GM12872 (cell line): Measurements from ENCODE around the gene LCN9.

Experiments used
- CTCF ChIP-seq: IDR thresholded peaks from 3 replicates; pipeline ENCODE4 v1.5.1; 2011; ENCODE audit warnings: low read depth, mild to moderate bottlenecking, low read length, moderate library complexity; ENCODE audit not compliant: insufficient read depth

Gene LCN9

GRCh38 chr9:135663857-135664256, 748 bp downstream of the LCN9 start:
- TF ChIP-seq CTCF, result no peak

- TF ChIP-seq CTCF, result no peak
Observed at GRCh38 chr9:135664266-135664665, 1.2 kb downstream of the LCN9 start.

DNA sequence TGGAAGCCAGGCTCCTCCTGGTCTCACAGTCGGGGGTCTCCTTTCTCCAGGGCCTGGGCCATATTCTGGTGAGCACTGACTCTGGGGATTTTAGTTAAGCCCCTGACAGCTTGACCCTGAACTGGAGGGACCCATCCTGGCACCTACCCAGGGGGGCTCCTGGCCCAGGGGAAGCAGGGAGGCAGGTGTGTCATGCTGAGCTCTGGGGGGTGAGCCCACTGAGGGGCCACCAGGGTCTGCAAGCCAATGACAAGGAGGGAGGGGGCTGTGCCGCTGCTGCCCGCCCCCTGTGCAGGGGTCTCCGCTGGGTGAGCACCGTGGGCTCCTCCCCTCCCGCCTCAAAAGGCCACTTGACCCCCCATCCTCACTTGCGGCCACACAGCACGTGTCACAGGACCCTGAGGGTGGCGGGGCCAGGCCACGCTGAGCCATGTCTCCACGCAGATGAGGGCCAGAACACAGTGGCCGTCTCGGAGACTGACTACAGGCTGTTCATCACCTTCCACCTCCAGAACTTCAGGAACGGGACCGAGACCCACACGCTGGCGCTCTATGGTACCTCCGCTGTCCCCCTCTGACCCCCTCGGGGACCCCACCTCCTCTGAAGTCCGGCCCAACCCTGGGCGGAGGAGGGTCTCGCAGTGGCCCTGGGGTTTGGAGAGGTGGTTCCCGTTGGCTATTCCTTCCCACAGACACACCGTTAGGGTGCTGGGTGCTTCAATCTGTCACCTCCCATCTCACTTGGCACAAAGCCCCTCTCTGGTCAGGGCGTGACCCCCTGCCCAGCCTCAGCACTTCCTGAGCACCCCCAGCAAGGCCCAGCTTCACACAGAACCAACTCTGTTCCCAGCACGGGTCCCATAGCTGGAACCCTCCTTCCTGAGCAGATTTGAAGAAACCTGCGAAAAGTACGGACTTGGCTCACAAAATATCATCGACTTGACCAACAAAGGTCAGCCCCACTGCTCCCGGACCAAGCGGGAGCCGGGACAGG, 2.0 kb downstream of the LCN9 start:
- TF ChIP-seq CTCF, result no peak

GRCh38 chr9:135665795-135666189, 2.7 kb downstream of the LCN9 start:
- TF ChIP-seq CTCF, result no peak

- no peak for TF ChIP-seq CTCF
Observed at GRCh38 chr9:135666534-135667462, 3.7 kb downstream of the LCN9 start.

DNA sequence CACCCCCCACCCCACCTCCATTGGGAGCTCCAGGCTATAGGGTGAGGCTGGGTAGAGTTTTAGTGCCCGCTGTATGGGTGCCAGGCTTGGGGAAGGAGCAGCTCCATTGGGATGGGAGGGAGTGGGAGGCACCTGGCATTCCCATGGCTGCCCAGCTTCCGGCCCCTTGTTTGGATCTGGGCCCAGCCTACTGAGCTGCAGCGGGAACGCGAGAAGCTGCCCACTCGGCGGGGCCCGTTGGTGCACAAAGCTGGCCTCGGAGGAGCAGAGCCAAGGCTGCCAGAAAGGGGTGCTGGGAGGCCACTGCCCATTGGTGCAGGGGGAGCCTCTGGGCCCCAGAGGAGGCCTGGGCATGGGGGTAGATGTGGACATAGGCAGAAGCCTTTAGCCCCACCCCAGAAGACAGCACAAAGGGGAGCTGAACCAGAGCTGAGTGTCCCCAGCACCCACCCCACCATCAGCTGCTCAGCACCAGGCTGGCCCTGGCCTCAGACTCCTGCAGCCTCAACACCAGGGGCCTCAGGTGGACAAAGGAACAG, 4.4 kb downstream of the LCN9 start:
- TF ChIP-seq CTCF, result no peak
